NCI-H345 (cell line): ENCODE measurements around the gene THBD.

ENCODE experiments used
- DNase-seq: peaks from one replicate; lab custom pipeline; 2025; lab: John Stamatoyannopoulos, UW

Gene THBD

DNA sequence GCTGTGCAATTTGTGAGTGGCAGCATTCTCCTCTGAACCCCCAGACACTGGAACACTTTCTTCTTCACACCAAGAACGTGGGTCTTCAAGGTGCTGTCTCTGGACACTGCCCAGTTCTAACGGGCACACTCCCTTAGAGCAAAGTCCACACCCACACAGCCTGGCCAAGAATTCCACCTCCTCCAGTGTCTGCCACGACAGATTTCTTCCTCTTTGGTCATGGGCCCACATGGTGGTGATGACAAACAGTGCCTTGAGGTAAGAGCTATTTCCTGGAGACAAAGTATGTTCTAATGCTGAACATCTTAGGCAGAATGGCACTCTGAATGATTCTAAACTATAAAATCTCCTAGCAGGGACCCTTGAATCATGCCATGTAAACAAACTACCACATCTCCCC, 39.8 kb downstream of the THBD start:
- no peak for DNase-seq

DNA sequence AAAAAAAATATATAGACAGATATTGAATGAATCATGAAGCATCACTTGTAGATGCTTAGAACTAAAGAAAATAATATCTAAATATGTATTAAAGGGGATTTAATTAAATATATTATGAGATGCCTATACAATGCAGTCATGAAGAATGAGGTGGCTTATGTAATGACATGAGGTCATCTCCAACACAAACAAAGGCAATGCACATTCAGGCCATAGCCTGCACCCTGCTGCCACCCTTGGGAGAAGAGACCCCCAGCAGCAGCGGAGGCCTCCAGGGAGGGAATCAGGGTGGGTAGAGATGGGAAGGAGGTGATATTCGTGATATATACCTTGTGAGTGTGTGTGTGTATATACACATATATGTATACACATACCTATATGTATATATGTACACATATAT, 40.8 kb downstream of the THBD start:
- DNase-seq: no peak

DNA sequence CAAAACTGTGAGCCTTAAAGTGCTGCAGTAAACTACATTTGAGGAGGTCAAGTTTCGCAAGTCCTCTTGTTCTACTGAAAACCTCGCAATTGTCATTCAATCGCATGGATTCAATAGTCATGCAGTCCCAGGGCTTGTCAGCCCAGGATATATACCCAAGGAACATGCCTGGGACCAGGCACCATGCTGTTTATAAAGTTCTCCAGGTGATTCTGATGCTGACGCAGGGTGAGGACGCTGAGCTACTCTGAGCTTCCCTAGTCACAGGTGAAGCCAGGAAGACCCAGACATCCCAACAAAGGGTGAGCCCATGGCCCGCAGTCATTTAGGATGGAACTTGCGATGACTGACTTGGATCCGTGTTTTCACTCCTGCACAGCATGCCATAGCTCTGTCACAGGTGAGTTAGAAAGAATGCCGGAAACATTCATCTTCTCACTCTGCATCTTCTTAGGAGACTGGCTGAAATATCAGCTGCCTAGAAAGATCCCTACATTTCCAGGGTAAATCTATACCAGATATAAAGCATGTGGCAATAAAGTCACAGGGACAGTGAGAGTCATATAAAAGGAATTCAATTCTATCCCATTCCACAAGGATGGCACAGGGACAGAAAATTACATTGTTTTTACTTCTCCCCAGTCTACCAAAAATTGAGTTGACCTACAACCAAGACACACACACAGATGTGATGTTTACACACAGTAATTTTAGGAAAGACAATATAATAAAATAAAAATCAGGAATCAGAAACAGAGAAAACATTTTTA, 41.4 kb downstream of the THBD start:
- DNase-seq: no peak

DNA sequence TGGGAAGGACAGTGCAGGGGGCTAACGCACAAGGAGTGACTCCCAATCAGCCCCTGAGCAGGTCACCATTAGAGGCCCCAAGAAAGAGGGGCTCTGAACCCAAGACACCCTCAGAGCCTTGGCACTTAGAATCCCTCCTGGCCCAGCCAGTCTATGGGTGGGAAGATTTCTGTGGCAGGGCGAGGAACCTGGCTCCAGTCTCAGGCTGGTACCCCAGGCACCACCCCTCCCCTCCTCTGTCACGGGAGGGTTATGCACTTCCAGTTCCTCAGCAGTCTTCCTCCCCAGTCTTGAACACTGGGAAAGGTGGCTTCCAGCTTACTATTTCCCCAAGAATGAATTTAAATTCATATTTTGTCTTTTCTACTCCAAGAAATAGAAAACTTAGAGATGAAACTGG, 42.0 kb downstream of the THBD start:
- no peak for DNase-seq

DNA sequence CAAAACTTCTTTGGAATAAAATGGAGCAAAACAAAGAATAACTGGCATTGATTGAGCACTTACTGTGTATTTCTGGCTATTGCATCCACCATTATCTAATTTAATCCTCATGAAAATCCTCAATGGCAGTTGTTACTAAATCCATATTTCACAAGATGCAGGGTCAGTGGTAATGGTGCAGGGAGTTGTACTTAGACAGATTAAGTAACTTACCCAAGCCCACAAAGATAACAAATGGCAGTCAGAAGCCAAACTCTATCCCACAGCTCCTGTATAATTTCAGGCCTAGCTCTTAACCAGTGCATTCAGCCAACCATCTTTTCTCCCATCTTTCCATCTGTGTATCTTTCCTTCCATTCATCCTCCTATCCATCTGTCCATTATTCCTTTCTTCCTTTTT, 43.7 kb downstream of the THBD start:
- DNase-seq: no peak

DNA sequence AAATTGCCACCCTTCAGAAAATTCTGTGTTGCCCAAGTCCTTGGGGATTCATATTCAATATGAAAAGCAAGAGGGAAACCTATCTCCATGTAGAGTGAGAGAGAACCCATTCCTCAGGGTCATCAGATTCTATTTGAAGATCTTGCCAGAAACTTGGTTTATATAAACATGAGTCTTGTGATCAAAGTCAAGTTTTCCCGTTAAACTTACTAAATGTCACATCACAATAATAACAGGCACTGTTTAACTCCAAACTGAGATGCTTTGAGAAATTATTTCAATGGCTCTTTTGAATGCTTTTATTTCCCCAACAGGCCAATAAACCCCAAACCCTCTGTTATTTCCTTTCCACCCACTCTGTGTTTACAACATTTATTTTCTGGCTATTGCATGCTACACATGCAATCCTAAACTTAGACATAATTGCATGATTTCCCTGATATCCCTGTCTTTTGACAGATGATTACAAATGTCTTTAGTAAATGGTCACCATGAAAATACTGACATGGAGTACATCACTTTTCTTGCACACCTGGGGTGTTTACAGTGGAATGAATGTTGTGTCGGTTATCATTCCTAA, 45.5 kb downstream of the THBD start:
- no peak for DNase-seq

DNA sequence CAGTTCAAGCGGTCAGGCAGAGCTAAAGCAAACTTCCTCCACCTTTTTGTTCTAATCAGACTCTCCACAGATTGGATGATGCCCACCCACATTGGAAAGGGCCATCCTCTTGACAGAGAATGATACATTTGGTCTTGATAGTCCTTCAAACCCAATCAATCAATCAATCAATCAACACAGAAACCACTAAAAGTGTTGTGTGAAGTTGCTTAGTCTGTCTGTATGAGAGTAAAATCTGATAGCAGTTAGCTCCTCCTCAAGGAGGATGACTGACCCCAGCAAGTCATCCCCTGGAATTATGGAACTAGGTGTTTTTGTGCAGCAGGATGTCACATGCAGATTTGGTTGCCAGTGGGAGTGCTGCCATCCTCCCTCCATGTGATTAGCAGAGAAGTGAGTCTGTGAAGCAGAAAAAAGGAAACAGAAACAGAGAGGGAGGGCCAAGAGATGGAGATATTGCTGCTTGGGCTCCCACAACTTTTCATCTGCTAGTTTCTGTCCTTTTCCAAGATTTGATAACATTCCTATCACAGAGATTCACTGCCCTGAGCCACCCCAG, 46.3 kb downstream of the THBD start:
- DNase-seq: no peak

DNA sequence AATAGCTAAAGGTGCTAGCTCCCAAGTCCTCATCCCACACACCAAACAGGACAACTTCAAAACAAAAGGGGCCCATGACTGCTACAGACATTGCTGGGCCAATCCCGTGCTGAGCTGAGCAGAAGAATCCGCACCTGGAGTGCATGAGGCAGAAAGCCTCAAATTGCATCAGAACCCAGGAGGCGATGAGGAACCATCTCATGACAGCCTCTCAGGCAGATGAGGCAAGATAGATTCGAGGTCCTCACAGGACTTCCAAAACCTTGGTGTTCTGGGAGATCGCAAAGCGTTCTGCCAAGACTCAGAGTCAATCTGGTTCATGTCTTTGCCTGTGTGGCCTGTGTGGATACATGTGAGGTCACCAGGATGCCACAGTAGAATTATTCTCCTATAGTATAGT, 47.2 kb downstream of the THBD start:
- no peak for DNase-seq

DNA sequence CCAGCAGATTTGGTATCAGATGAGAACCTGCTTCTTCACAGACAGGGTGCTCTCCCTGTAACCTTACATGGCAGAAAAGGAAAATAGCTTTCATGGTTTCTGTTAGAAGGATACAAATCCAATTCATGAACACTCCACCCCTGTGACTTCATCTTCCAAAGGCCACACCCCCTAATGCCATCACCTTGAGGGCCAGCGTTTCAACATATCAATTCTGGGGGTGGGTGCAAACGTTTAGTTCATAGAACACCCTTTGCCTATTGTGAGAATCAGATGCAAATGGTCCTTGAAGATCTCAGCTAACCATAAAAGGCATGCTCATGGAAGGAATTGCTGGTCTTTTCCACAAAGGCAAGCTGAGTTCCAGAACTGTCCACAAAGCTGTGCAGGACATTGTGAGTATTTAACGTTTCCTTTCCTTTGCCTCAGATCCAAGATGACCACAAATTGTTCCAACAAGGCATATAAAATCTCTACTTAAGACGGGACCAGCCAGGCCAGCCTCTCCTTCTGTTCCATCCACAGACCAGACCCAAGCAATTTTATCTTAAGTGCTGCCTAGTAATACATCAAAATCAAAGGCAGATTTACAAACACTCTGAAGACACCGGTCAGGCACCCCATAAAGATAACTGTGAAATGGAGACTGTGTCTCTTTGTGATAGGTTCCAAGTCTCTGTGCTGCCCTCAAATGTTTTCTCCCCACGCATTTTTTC, 49.1 kb downstream of the THBD start:
- DNase-seq: no peak

DNA sequence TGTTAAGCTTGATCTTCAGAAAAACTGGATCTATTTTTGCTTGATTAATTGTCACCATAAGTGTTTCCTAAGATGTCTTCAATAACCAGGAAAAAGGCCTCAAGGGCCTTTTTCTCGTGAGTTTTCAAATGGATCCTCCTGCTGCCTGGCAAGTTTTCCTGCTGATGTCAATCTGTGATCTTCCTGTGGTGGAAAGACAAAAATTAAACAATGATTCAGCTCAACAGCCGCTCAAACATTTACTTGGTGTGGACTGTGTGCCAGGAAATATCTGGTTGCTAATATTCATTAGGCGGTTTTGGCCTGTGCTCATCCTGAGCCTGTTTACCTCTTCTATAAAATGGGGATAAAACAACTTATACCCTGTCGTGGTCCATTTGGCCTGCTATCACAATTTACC, 49.7 kb downstream of the THBD start:
- no peak for DNase-seq

DNA sequence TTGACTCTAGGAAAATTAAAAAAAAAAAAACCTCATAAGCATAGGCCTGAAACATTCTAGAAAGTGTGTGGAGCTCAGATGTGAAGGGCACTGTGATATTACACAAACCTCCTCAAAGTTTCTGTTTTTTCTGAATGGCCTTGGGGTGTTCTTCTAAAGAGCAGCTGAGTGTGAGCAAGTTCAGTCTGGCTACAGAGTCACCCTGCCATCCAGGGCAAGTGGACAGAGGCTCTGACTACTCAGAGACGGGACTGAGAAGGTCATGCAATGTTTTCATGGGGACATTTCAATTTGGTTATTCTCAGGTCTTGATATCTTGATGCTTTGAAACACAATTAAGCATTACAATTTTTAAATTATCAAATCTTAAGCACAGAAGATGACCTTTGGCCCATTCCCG, 51.0 kb downstream of the THBD start:
- no peak for DNase-seq

DNA sequence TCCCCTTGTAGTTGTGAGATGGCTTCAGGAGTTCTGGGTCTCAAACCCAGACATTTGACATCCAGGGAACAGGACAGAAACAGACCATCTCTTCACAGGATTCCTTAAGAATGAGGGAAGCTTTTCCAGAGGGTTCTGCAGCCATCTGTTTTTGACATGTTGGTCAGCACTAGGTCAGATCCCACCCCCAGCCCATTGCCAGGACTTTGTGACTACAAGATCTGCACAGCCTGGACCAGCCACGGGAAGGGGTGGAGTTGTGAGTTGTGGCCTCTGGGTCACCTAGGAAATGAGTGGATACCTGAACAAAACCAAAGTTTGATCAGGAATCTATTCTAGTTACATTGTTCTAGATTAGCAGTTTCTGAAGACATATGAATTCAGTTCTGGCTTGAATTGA, 53.5 kb downstream of the THBD start:
- no peak for DNase-seq
